Transverse colon (tissue), 4 donors: Measurements from ENCODE around the gene SEMA3C. TPM values are rescaled to one million over a fixed set of nuclear protein-coding genes. Genes with fewer than 3 reads are reported as not detected.

Source experiments
- DNase-seq: peaks from one replicate; pipeline ENCODE4 v3.0.0-alpha.2; 2019
- H3K27ac ChIP-seq, 4 donors: fragments of 200-600 bp; sonication (generic); 2 replicates each; pipeline ENCODE4 v1.5.1; 2016 to 2018; ENCODE audit warnings: inconsistent platforms in 4 of 4
- H3K27me3 ChIP-seq: fragments of 200-600 bp; sonication (generic); 2 replicates; pipeline ENCODE4 v1.5.1; 2017; ENCODE audit warnings: inconsistent platforms
- H3K36me3 ChIP-seq, 4 donors: fragments of 200-600 bp; sonication (generic); 2 replicates each; pipeline ENCODE4 v1.5.1; 2017 to 2019; ENCODE audit warnings: inconsistent platforms in 4 of 4
- H3K4me1 ChIP-seq, 4 donors: fragments of 200-600 bp; sonication (generic); 2 replicates each; pipeline ENCODE4 v1.5.1; 2017 to 2020; ENCODE audit warnings: inconsistent platforms in 4 of 4
- H3K4me3 ChIP-seq, 4 donors: fragments of 200-600 bp; sonication (generic); 1 replicate in 1 of 4; 2 replicates in 3 of 4; pipeline versions ENCODE4 v1.5.1 to v1.6.1; 2017 to 2019; ENCODE audit warnings: inconsistent platforms in 4 of 4
- H3K9me3 ChIP-seq, 2 donors: fragments of 200-600 bp; sonication (generic); 2 replicates each; pipeline ENCODE4 v1.5.1; 2017 to 2019; ENCODE audit warnings: inconsistent platforms in 2 of 2
- EP300 ChIP-seq: sonication (generic); formaldehyde crosslinking; IDR thresholded peaks from one replicate; pipeline ENCODE4 v1.6.1; 2017; ENCODE audit warnings: antibody characterized with exemption, low read depth
- POLR2A ChIP-seq: fragments of 450-650 bp; IDR thresholded peaks from one replicate; pipeline ENCODE4 v1.6.1; 2016; ENCODE audit warnings: antibody characterized with exemption, mild to moderate bottlenecking, moderate library complexity
- POLR2AphosphoS5 ChIP-seq, 3 donors: sonication (generic); formaldehyde crosslinking; IDR thresholded peaks; one replicate each; pipeline ENCODE4 v1.6.1; 2016; ENCODE audit warnings: antibody characterized with exemption in 3 of 3
- WGBS, 2 donors: methylation state at CpG; one replicate each; pipeline ENCODE4 v1.1.5; 2018; ENCODE audit warnings: low coverage in 1 of 2; 5-methylcytosine and 5-hydroxymethylcytosine counted together
- in situ Hi-C, 4 donors: fragments of 200-750 bp; cut with MboI; loops; one replicate each; pipeline versions ENCODE4 v1.15.0 to v1.15.1; 2017; ENCODE audit warnings: low sequenced_read_pairs in 3 of 4, low pct_ligation_motif_present in 1 of 4, low pct_unique_long_range_greater_than_20kb in 1 of 4
- intact Hi-C: fragments of 100-400 bp; cut with DNase I; formaldehyde crosslinking; loops from one replicate; pipeline ENCODE4 v1.15.1; 2023; ENCODE audit warnings: low total_unique reads
- total RNA-seq, 4 donors: library from RNA; depleted of rRNA; stranded (reverse); fragments of >200 nt; gene quantifications; one replicate each; pipeline ENCODE4 v1.1.0, GENCODE V29; 2016
- TF ChIP-seq, protein P1 (sequence below), 5 experiments: fragments of 200-600 bp in 3 of 5; fragments of 450-650 bp in 2 of 5; sonication (generic) in 3 of 5; IDR thresholded peaks; 1 replicate in 2 of 5; 2 replicates in 3 of 5; pipeline ENCODE4 v1.5.1; 2016 to 2017; ENCODE audit warnings: antibody characterized with exemption in 5 of 5, inconsistent platforms in 3 of 5, mild to moderate bottlenecking in 2 of 5, moderate library complexity in 1 of 5

SEMA3C gene
- total RNA-seq, 4 donors from 2014 or later: 34.0 to 83.8 (median 79.9) TPM

DNA sequence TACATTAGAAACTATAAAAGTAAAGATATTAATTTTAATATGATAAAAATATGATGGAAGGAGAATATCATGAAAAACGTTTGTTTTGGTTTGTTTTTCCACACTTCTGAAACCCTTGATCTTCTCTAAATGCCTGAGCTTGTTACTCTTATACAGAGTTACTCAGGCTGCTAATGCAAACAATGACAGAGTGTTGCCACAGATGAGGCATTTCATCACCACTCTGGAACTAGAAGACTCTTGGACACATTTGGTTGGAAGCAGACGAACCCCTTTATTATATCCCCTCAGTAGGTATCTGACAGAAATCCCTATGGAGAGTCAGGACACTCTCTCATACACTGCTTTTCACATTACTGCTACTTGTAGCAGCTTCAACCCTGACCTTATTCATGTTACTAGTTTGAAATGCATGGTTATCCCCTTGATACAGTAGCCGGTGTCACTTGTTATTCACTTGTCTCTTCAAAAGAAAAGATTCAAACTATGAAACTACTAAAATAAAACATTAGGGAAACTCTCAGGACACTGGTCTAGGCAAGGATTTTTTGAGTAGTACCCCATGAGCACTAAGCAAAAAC, 66.9 kb downstream of the SEMA3C start:
- Histone ChIP-seq H3K4me3 (no peak overlapping the region), H3K4me1 (peaks cover 0 to 16% (median 0%) of the 10 kb centered on the region in 4 donors), H3K27me3 (no peaks in the 10 kb centered on the region), H3K36me3 (no peaks in the 10 kb centered on the region), H3K27ac (peak overlapping the region in 2 of 4 donors; percentile 20 to 29), H3K9me3 (no peaks in the 10 kb centered on the region)
- DNase-seq: no peak
- WGBS, 2 donors: 52 to 57% methylated on average over 3 of the region's 3 CpGs
- TF ChIP-seq, protein P1, sequence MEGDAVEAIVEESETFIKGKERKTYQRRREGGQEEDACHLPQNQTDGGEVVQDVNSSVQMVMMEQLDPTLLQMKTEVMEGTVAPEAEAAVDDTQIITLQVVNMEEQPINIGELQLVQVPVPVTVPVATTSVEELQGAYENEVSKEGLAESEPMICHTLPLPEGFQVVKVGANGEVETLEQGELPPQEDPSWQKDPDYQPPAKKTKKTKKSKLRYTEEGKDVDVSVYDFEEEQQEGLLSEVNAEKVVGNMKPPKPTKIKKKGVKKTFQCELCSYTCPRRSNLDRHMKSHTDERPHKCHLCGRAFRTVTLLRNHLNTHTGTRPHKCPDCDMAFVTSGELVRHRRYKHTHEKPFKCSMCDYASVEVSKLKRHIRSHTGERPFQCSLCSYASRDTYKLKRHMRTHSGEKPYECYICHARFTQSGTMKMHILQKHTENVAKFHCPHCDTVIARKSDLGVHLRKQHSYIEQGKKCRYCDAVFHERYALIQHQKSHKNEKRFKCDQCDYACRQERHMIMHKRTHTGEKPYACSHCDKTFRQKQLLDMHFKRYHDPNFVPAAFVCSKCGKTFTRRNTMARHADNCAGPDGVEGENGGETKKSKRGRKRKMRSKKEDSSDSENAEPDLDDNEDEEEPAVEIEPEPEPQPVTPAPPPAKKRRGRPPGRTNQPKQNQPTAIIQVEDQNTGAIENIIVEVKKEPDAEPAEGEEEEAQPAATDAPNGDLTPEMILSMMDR (IDR thresholded peaks at IDR 0.05): no peak
- TF ChIP-seq POLR2A (no peak), EP300 (no peak), POLR2AphosphoS5 (IDR thresholded peaks at IDR 0.05) (no peak)
- in situ Hi-C loops: no loop called here
- intact Hi-C loops: no loop called here

DNA sequence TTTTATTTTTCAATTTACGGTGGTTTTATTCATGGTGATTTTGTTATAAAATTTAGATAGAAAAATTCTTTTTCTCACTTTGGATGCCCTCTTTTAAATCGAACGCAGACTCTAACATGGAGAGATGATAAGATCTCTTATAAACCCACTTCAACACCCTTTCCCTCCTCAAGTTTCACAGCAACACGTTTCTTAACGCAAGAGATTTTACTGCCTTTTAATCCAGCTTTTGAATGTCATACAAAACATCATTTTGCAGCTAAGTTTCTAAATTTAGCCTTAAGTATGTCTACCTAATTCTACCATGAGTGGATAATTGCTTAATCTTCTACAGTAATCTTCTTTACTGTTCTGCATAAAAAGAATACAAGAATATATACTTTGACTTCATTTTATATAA, 70.0 kb downstream of the SEMA3C start:
- Histone ChIP-seq H3K27me3 (no peaks in the 10 kb centered on the region), H3K9me3 (no peaks in the 10 kb centered on the region), H3K4me1 (peaks cover 0 to 16% (median 0%) of the 10 kb centered on the region in 4 donors), H3K4me3 (no peak overlapping the region), H3K36me3 (no peaks in the 10 kb centered on the region), H3K27ac (no peak overlapping the region)
- DNase-seq: no peak
- in situ Hi-C loops: no loop called here
- TF ChIP-seq POLR2A (no peak), POLR2AphosphoS5 (IDR thresholded peaks at IDR 0.05) (no peak), EP300 (no peak)
- TF ChIP-seq, protein P1 (IDR thresholded peaks at IDR 0.05): no peak
- intact Hi-C loops: no loop called here
- WGBS, 2 donors: 70 to 77% methylated on average over 5 of the region's 5 CpGs

DNA sequence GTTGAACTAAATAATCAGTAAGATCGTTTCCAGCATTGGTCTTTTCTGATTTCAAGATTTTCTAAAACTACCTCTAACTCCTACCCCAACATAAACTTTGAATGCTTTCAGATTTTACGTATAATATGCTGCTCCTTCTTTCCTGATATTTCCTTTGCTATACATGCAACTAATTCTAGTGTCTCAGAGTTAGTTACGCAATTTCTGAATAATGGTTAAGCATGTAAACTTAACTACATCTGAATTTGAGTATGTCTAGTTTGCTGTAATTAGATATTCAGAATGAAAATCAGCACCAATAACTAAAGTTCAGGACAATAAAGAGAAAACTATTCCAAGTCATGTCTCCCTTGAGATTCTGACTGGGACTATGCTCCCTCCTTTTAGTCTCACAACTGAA, 71.0 kb downstream of the SEMA3C start:
- DNase-seq: no peak
- Histone ChIP-seq H3K27ac (peak overlapping the region in 3 of 4 donors; percentile 4 to 18 (median 18)), H3K36me3 (no peaks in the 10 kb centered on the region), H3K9me3 (no peaks in the 10 kb centered on the region), H3K4me3 (no peak overlapping the region), H3K4me1 (peaks cover 0 to 20% (median 2%) of the 10 kb centered on the region in 4 donors), H3K27me3 (no peaks in the 10 kb centered on the region)
- WGBS, 2 donors: 81 to 84% methylated on average over 3 of the region's 3 CpGs
- intact Hi-C loops: no loop called here
- in situ Hi-C loops: no loop called here
- TF ChIP-seq POLR2AphosphoS5 (IDR thresholded peaks at IDR 0.05) (no peak), POLR2A (no peak), EP300 (no peak)
- TF ChIP-seq, protein P1 (IDR thresholded peaks at IDR 0.05): no peak

DNA sequence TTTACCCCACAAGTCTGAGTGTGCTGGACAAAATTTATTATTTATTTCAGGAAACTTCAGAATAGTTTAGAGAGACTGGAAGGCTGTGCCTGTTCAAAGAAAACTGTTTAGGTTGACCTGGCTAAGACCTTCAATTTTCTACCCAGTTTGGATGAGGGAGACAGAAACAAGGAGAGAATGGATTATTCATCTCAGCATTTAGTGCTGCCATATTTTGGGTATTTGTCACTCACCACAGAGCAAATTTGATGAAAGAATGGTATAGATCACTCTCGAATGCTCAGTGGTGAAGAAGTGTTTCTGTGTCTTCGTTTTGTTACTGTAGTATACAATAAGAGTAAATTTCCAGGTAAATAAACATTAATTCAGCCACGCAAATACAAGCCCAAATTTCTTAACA, 71.8 kb downstream of the SEMA3C start:
- in situ Hi-C loops: no loop called here
- TF ChIP-seq POLR2AphosphoS5 (IDR thresholded peaks at IDR 0.05) (no peak), POLR2A (no peak), EP300 (no peak)
- TF ChIP-seq, protein P1 (IDR thresholded peaks at IDR 0.05): no peak
- intact Hi-C loops: no loop called here
- Histone ChIP-seq H3K9me3 (no peaks in the 10 kb centered on the region), H3K4me1 (peaks cover 0 to 29% (median 8%) of the 10 kb centered on the region in 4 donors), H3K36me3 (no peaks in the 10 kb centered on the region), H3K27ac (no peak overlapping the region), H3K27me3 (no peaks in the 10 kb centered on the region), H3K4me3 (no peak overlapping the region)
- no peak for DNase-seq
- WGBS, 2 donors: 75 to 84% methylated on average over 3 of the region's 3 CpGs
